ENCODE data around the gene NMRAL1. TPM values are rescaled to one million over a fixed set of nuclear protein-coding genes. Genes with fewer than 3 reads are reported as not detected.

NMRAL1 gene
- total RNA-seq, 1 donor from 2014 or later = 28.5 TPM

- no peak for TF ChIP-seq CTCF (IDR thresholded peaks at IDR 0.05; ENCODE audit: insufficient read depth, low read depth, low read length)
- no peak for TF ChIP-seq EZH2 (IDR thresholded peaks at IDR 0.05; ENCODE audit: insufficient read depth, low read length)
- Mint-ChIP-seq H3K36me3 (ENCODE audit: low read depth, unreplicated experiment) (peaks cover 6% of the 10 kb centered on the region), H3K27me3 (ENCODE audit: low read depth, unreplicated experiment) (peaks cover 5% of the 10 kb centered on the region), H3K9me3 (ENCODE audit: unreplicated experiment) (no peaks in the 10 kb centered on the region), H3K27ac (ENCODE audit: unreplicated experiment) (peak overlapping the region; percentile 67), H3K4me3 (ENCODE audit: unreplicated experiment) (peak overlapping the region; percentile 90), H3K4me1 (ENCODE audit: low read depth, unreplicated experiment) (peaks cover 4% of the 10 kb centered on the region)
- Histone ChIP-seq H3K27me3 (ENCODE audit: insufficient read depth, low read length) (no peaks in the 10 kb centered on the region), H3K4me1 (ENCODE audit: insufficient read depth, low read length) (peaks cover 16% of the 10 kb centered on the region), H2AFZ (ENCODE audit: low read depth, low read length) (peak overlapping the region; percentile 74), H4K20me1 (ENCODE audit: insufficient read depth, low read length) (peaks cover 44% of the 10 kb centered on the region), H3K9me3 (ENCODE audit: insufficient read depth, low read depth, low read length) (no peaks in the 10 kb centered on the region), H3K4me3 (ENCODE audit: insufficient read depth, low read depth, low read length) (peak overlapping the region; percentile 68), H3K27ac (ENCODE audit: low read depth, low read length) (no peak overlapping the region), H3K79me2 (ENCODE audit: insufficient read depth, low read length) (peaks cover 29% of the 10 kb centered on the region), H3K9ac (ENCODE audit: low read length) (peak overlapping the region; percentile 81), H3K36me3 (ENCODE audit: insufficient read depth, low read length) (no peaks in the 10 kb centered on the region), H3K4me2 (ENCODE audit: low read length) (peak overlapping the region; percentile 89)
- no peak for FAIRE-seq
- DNase-seq (ENCODE audit: low read depth) = no peak
Observed at GRCh38 chr16:4415538-4416199, 58.8 kb downstream of the NMRAL1 start.

DNA sequence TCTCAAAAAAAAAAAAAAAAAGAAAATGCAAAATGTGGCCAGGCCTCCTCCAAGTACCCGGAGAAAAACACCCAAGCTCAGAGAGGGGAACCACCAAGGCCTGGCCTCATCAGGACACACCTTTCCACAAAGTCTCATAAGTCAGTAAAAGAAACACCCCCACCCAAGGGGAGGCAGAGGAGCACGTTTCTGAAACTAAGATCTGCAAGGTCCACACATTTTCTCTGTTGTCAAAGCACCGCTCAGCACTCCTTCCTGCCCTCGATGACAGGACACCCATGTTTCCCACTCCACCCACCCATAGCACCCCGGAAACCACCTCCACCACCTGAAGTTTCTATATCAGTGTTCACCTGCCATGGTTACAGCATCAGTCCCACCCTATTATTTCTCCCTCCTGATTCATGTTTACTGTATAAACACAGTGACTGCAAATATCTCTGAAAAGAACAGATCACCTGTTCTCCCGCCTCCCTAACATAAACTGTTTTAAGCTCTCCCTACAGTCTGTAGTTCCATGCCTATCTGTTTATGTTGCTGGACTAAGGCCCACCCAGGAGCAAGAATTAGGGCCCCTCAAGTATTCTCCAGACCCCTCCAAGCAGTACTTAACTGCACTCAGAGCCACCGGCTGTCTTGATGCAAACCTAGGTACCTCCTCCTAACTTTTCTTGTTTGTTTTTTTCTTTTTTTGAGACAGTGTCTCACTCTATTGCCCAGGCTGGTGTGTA, 60.1 kb downstream of the NMRAL1 start:
- no peak overlapping the region for H3K27ac ChIP-seq (ENCODE audit: low read depth, low read length)
- peak overlapping the region; percentile 44 for H3K27ac Mint-ChIP-seq (ENCODE audit: unreplicated experiment)
- H3K4me2 ChIP-seq (ENCODE audit: low read length) = no peak overlapping the region
- no peaks in the 10 kb centered on the region for H3K27me3 ChIP-seq (ENCODE audit: insufficient read depth, low read length)
- H2AFZ ChIP-seq (ENCODE audit: low read depth, low read length) = no peak overlapping the region
- H3K36me3 ChIP-seq (ENCODE audit: insufficient read depth, low read length) = no peaks in the 10 kb centered on the region
- H3K9me3 Mint-ChIP-seq (ENCODE audit: unreplicated experiment) = no peaks in the 10 kb centered on the region
- FAIRE-seq (no peak), DNase-seq (ENCODE audit: low read depth) (no peak)
- TF ChIP-seq CTCF (IDR thresholded peaks at IDR 0.05; ENCODE audit: insufficient read depth, low read depth, low read length) = no peak
- TF ChIP-seq EZH2 (IDR thresholded peaks at IDR 0.05; ENCODE audit: insufficient read depth, low read length) = no peak
- H3K4me1 ChIP-seq (ENCODE audit: insufficient read depth, low read length) = peaks cover 21% of the 10 kb centered on the region
- peaks cover 8% of the 10 kb centered on the region for H3K36me3 Mint-ChIP-seq (ENCODE audit: low read depth, unreplicated experiment)
- no peaks in the 10 kb centered on the region for H3K9me3 ChIP-seq (ENCODE audit: insufficient read depth, low read depth, low read length)
- H4K20me1 ChIP-seq (ENCODE audit: insufficient read depth, low read length) = peaks cover 57% of the 10 kb centered on the region
- H3K9ac ChIP-seq (ENCODE audit: low read length) = no peak overlapping the region
- H3K4me3 Mint-ChIP-seq (ENCODE audit: unreplicated experiment) = peak overlapping the region; percentile 90
- H3K27me3 Mint-ChIP-seq (ENCODE audit: low read depth, unreplicated experiment) = peaks cover 3% of the 10 kb centered on the region
- H3K4me3 ChIP-seq (ENCODE audit: insufficient read depth, low read depth, low read length) = no peak overlapping the region
- H3K4me1 Mint-ChIP-seq (ENCODE audit: low read depth, unreplicated experiment) = peaks cover 4% of the 10 kb centered on the region
- H3K79me2 ChIP-seq (ENCODE audit: insufficient read depth, low read length) = peaks cover 29% of the 10 kb centered on the region

DNA sequence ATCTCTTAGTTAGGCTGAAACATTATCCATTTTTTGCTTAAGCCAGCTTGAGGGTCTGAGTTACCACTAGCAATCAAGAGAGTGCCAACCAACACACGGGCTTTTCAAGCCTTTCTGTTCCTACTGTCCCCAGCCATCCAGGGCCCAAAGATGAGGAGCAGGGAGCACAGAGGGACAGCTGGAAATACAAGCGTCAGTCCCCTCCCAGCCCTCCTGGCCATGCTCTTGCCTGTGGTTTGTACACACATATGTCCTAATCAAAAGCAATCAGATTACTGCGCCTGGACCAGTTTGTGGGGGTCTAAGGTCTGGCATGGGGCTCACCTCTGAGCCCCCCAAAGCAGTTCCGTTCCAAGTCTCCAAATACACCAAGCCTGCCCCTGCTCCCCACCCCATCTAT, 61.6 kb downstream of the NMRAL1 start:
- Mint-ChIP-seq H3K9me3 (ENCODE audit: unreplicated experiment) (no peaks in the 10 kb centered on the region), H3K36me3 (ENCODE audit: low read depth, unreplicated experiment) (peaks cover 8% of the 10 kb centered on the region), H3K4me1 (ENCODE audit: low read depth, unreplicated experiment) (peaks cover 4% of the 10 kb centered on the region), H3K27me3 (ENCODE audit: low read depth, unreplicated experiment) (no peaks in the 10 kb centered on the region), H3K4me3 (ENCODE audit: unreplicated experiment) (no peak overlapping the region), H3K27ac (ENCODE audit: unreplicated experiment) (no peak overlapping the region)
- H3K9me3 ChIP-seq (ENCODE audit: insufficient read depth, low read depth, low read length) = no peaks in the 10 kb centered on the region
- TF ChIP-seq EZH2 (IDR thresholded peaks at IDR 0.05; ENCODE audit: insufficient read depth, low read length) (no peak), CTCF (IDR thresholded peaks at IDR 0.05; ENCODE audit: insufficient read depth, low read depth, low read length) (no peak)
- FAIRE-seq (no peak), DNase-seq (ENCODE audit: low read depth) (no peak)
- no peak overlapping the region for H3K4me3 ChIP-seq (ENCODE audit: insufficient read depth, low read depth, low read length)
- H3K79me2 ChIP-seq (ENCODE audit: insufficient read depth, low read length) = peaks cover 32% of the 10 kb centered on the region
- H3K9ac ChIP-seq (ENCODE audit: low read length) = no peak overlapping the region
- no peak overlapping the region for H2AFZ ChIP-seq (ENCODE audit: low read depth, low read length)
- no peak overlapping the region for H3K27ac ChIP-seq (ENCODE audit: low read depth, low read length)
- no peak overlapping the region for H3K4me2 ChIP-seq (ENCODE audit: low read length)
- no peaks in the 10 kb centered on the region for H3K27me3 ChIP-seq (ENCODE audit: insufficient read depth, low read length)
- no peaks in the 10 kb centered on the region for H3K36me3 ChIP-seq (ENCODE audit: insufficient read depth, low read length)
- peaks cover 32% of the 10 kb centered on the region for H3K4me1 ChIP-seq (ENCODE audit: insufficient read depth, low read length)
- peaks cover 70% of the 10 kb centered on the region for H4K20me1 ChIP-seq (ENCODE audit: insufficient read depth, low read length)

Data from astrocyte (in vitro differentiated cells and primary cell).